ENCODE data around the gene GADD45A.
A peak's percentile ranks its signal among the peaks of the same experiment; 100 is the strongest.
"Not testable (repeated sequence)": the region's sequence is repeated elsewhere in the genome, so short reads cannot be mapped to it uniquely, and the experiment has no call there.

Gene GADD45A

DNA sequence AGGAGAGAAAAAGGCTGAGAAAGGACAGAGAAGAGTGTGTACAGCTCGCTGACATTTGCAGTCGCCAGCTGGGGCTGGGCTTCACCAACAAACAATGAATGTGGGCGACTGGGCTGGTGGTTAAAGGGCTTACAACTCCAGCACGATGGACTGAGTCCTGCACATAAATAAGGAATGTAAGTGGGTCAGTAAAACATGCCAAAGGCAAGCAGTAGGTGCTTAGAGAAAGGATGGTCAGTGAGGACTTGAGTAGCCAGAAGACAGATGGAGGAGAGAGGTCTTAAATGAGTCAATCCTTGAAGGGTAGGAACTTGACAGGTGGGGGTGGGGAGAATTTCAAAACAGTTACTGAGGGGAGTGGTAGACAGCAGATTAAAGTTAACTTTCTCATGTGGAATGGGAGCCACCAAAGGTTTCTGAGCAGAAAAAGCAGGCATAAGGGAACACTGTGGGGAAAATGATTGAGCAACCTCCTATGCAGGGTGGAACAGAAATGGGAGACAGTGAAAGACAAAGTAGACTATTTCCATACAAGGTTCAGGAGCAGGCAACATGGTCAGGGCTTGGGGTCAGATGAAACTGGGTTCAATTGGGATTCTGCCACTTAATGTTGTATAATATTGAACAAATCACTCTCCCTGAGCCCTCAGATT lies 37.4 kb downstream of the GADD45A start:
- no peak for DNase-seq

DNA sequence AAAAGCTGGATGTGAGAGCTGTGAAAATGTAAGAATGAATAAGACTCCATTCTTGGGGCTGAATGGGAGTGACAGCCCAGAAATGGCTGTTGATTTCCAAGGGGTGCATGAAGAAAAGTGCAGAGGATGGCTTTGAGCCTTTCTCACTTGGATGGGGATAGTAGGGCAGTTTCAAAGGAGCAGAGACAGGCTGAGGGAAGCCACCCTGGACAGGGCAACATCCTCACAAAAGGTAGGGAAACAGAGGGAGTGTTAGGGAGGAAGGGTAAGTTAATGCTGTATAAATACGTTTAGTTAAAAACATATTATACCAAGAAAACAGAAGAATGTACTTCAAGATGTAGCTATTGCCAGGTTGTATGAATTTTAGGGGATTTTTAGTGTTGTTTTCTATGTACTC lies 38.1 kb downstream of the GADD45A start:
- DNase-seq = no peak

- no peak for DNase-seq
Measured at GRCh38 chr1:67723620-67724019, 38.6 kb downstream of the GADD45A start.

DNA sequence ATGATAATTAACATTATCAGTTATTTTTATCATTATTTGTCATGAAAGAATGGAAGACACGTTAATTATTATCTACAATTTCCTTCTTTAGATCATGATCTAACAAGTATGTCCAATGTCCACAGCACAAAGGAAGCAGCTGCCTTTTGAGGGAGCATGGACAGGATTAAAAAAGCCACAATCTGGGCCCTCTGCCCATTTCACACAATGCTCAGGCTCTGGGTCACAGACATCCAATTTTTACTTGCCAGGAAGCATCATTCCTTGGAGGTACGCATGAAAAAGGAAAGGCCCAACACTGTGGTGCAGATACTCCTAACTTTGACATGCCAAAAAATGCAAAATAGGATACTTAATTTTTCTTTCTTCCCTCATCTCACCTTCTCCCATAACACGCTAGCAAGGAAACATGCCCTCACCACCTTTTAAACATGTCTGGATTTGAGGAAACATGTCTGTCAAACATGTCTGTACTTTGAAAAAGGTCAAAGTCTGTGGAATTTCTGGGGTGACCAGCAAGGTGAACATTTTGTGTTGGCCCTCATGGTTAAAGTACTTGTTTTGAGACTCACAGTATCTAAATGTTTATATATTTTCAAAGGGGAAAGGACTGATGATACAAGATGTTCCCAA lies 40.0 kb downstream of the GADD45A start:
- DNase-seq = no peak

DNA sequence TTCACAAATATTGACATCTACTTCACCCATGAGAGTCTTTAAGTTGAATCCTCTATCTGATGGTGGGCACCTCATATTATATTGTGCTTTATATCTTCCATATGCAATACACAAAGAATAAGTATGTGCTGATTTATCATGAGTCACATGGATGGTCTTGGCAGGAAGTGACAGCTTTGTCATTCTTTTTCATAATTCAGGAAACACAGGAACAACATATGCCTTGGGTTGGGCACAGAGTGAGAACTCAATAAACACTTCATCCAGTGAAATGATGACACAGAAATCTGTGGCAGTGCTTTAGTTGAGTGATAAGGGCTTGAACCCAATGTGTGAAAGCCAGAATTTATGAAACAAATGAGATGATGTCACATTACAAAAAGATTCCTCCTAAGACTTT lies 41.2 kb downstream of the GADD45A start:
- DNase-seq = no peak

DNA sequence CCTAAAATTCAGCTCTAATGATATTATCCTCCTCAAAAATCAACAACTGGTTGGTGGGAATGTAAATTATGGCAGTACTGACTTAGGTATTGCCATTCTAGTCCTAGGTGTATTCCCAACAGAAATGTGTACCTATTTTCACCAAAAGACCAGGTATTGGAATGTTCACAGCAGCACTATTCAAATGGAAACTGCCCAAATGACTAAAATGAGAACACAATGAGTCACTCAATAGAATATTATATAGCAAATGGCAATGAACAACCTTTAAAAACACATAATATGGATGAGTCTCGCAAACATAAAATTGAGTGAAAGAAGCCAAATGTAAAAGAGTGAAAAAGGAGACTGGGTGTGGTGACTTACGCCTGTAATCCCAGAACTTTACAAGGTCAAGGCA lies 44.9 kb downstream of the GADD45A start:
- DNase-seq = no peak

DNA sequence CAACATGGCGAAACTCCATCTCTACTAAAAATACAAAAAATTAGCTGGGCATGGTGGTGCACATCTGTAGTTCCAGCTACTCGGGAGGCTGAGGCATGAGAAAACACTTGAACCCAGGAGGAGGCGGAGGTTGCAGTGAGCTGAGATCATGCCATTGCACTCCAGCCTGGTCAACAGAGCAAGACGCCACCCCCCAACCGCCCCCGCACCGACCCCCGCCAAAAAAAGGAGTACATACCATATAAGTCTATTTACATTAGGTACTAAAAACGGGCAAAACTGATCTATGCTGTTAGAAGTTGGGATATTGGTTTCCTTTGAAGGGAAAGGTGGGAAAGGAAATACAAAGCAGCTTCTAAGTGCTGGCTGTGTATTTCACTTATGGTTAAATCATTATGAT lies 45.3 kb downstream of the GADD45A start:
- DNase-seq = not testable (repeated sequence)

- no peak for DNase-seq
Measured at GRCh38 chr1:67731322-67731721, 46.3 kb downstream of the GADD45A start.

- no peak for DNase-seq
Measured at GRCh38 chr1:67732750-67733151, 47.8 kb downstream of the GADD45A start.

DNA sequence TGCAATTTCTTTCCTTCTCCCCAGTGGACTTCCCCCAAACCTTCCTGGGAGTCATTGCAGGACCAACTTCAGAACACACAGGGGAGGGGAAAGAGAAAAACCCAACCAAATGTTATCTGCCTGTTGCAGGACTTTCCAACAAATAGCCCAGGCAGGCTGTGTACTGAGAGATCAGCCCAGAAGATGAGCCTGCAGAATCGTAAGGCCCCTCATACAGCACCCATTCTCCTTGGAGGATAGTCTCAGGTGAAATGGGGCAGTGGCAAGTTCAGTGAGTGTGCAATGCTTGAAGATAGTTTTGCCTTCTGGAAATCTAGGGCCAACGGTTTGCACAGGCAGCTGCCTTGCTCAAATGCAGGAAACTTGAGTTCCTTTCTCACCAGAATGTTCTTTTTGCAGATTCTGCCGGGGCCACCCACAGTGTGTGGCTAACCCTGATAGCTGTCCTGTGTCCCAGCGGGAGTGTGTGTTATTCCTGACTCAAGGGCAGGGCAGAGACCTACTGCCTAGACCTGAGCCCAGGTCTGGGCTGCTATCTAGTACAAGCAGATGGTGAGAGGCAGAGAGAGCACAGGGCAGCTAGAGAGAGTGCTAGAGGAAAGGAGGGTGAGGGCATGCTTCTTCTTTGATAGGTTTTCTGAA lies 48.8 kb downstream of the GADD45A start:
- DNase-seq = no peak

GRCh38 chr1:67734323-67734690 lies 49.3 kb downstream of the GADD45A start:
- no peak for DNase-seq

- no peak for DNase-seq
Measured at GRCh38 chr1:67735206-67735605, 50.2 kb downstream of the GADD45A start.

GRCh38 chr1:67735806-67736627 lies 51.0 kb downstream of the GADD45A start:
- peak; percentile 35 for DNase-seq

DNA sequence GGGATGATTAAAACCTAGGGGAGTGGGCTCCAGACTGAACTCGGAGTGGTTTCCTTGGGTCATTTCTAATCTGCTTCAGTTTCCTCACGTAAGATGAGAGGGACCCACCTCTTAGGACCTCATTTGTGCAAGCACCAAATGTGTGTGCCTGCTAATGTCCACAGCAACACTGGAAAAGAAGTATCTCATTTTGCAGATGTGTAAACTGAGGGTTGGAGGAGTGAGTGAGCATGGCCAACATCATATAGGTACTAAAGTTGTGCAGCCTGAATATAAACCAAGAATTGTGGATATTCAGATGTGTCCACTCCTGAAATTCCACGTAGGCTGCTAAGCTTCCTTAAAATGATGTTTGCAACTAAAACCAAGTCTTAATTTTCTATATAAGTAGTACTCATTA lies 51.7 kb downstream of the GADD45A start:
- DNase-seq = no peak

- DNase-seq = no peak
Measured at GRCh38 chr1:67737875-67738274, 52.9 kb downstream of the GADD45A start.

Measured in NCI-H446 treated with DMSO at 0.1 percent for 48 hours (cell line).